Trophoblast cell (in vitro differentiated cells and primary cell): Measurements from ENCODE around the gene RAB24.

Experiments used
- DNase-seq, 2 donors: peaks; one replicate each; pipeline ENCODE4 v3.0.0-alpha.2; 2016
- H2AFZ ChIP-seq: 2 replicates; pipeline ENCODE4 v1.6.1; 2013; ENCODE audit warnings: low read length, moderate library complexity, mild to moderate bottlenecking; ENCODE audit not compliant: insufficient read depth, poor library complexity
- H2AK5ac ChIP-seq: 2 replicates; pipeline ENCODE4 v1.6.1; 2013; ENCODE audit warnings: mild to moderate bottlenecking, low read length
- H2BK120ac ChIP-seq: 2 replicates; pipeline ENCODE4 v1.6.1; 2013; ENCODE audit warnings: low read length, mild to moderate bottlenecking, moderate library complexity; ENCODE audit not compliant: insufficient read depth, poor library complexity
- H2BK12ac ChIP-seq: 2 replicates; pipeline ENCODE4 v1.6.1; 2013; ENCODE audit warnings: mild to moderate bottlenecking, low read length, moderate library complexity
- H2BK5ac ChIP-seq: 2 replicates; pipeline ENCODE4 v1.6.1; 2013; ENCODE audit warnings: low read length, low read depth, moderate library complexity, mild to moderate bottlenecking; ENCODE audit not compliant: poor library complexity
- H3K14ac ChIP-seq: 2 replicates; pipeline ENCODE4 v1.6.1; 2013; ENCODE audit warnings: mild to moderate bottlenecking, low read length
- H3K18ac ChIP-seq: 2 replicates; pipeline ENCODE4 v1.6.1; 2013; ENCODE audit warnings: mild to moderate bottlenecking, low read length
- H3K23ac ChIP-seq: 2 replicates; pipeline ENCODE4 v1.6.1; 2013; ENCODE audit warnings: low read length
- H3K27ac ChIP-seq: 2 replicates; pipeline ENCODE4 v1.5.1; 2013; ENCODE audit warnings: low read depth, mild to moderate bottlenecking, inconsistent platforms, low read length, moderate library complexity
- H3K27me3 ChIP-seq: 2 replicates; pipeline ENCODE4 v1.6.1; 2013; ENCODE audit warnings: inconsistent platforms, mild to moderate bottlenecking, low read length, moderate library complexity; ENCODE audit not compliant: insufficient read depth
- H3K36me3 ChIP-seq, 2 experiments: 1 replicate in 1 of 2; 2 replicates in 1 of 2; pipeline ENCODE4 v1.6.1; 2013; ENCODE audit warnings: low read length in 2 of 2, mild to moderate bottlenecking in 2 of 2, moderate library complexity in 1 of 2; ENCODE audit not compliant: insufficient read depth in 2 of 2, control insufficient read depth in 1 of 2
- H3K4ac ChIP-seq: 2 replicates; pipeline ENCODE4 v1.6.1; 2013; ENCODE audit warnings: low read depth, mild to moderate bottlenecking, low read length, moderate library complexity
- H3K4me1 ChIP-seq, 2 experiments: 1 replicate in 1 of 2; 2 replicates in 1 of 2; pipeline ENCODE4 v1.6.1; 2013; ENCODE audit warnings: low read length in 2 of 2, mild to moderate bottlenecking in 2 of 2, moderate library complexity in 1 of 2; ENCODE audit not compliant: insufficient read depth in 2 of 2, control insufficient read depth in 1 of 2
- H3K4me2 ChIP-seq: 2 replicates; pipeline ENCODE4 v1.6.1; 2013; ENCODE audit warnings: inconsistent platforms, mild to moderate bottlenecking, low read length, moderate library complexity
- H3K4me3 ChIP-seq: 2 replicates; pipeline ENCODE4 v1.5.1; 2013; ENCODE audit warnings: mild to moderate bottlenecking, low read depth, low read length, inconsistent platforms
- H3K79me1 ChIP-seq: one replicate; pipeline ENCODE4 v1.6.1; 2013; ENCODE audit warnings: low read length
- H3K79me2 ChIP-seq: 2 replicates; pipeline ENCODE4 v1.6.1; 2013; ENCODE audit warnings: low read length, mild to moderate bottlenecking; ENCODE audit not compliant: control insufficient read depth, insufficient read depth, poor library complexity
- H3K9ac ChIP-seq: 2 replicates; pipeline ENCODE4 v1.6.1; 2013; ENCODE audit warnings: mild to moderate bottlenecking, low read length
- H3K9me3 ChIP-seq: 2 replicates; pipeline ENCODE4 v1.6.1; 2013; ENCODE audit warnings: low read depth, mild to moderate bottlenecking, control low read depth, inconsistent platforms, low read length; ENCODE audit not compliant: insufficient read depth
- H4K12ac ChIP-seq: 2 replicates; pipeline ENCODE4 v1.6.1; 2013; ENCODE audit warnings: low read depth, mild to moderate bottlenecking, low read length, moderate library complexity
- H4K8ac ChIP-seq: 2 replicates; pipeline ENCODE4 v1.6.1; 2013; ENCODE audit warnings: low read depth, mild to moderate bottlenecking, low read length, moderate library complexity
- H4K91ac ChIP-seq: one replicate; pipeline ENCODE4 v1.6.1; 2013; ENCODE audit warnings: low read depth, mild to moderate bottlenecking, low read length, moderate library complexity
- WGBS: extraction: QIAGEN DNeasy Blood & Tissue Kit; methylation state at CpG from one replicate; pipeline ENCODE4 v1.1.7; 2013; ENCODE audit warnings: missing lambda C conversion rate; ENCODE audit not compliant: insufficient read length, insufficient coverage; ENCODE audit errors: extremely low coverage; 5-methylcytosine and 5-hydroxymethylcytosine counted together

Gene RAB24

GRCh38 chr5:177332896-177333260, 29.4 kb upstream of the RAB24 start:
- WGBS = no CpG with 5 or more reads among the region's 13 CpGs
- peaks cover 2% of the 10 kb centered on the region for H3K79me1 ChIP-seq
- no peak overlapping the region for H3K23ac ChIP-seq
- H2BK120ac ChIP-seq = no peak overlapping the region
- no peak for DNase-seq
- H2BK5ac ChIP-seq = no peak overlapping the region
- no peak overlapping the region for H3K27ac ChIP-seq
- no peak overlapping the region for H2AK5ac ChIP-seq
- H3K14ac ChIP-seq = no peak overlapping the region
- H4K8ac ChIP-seq = no peak overlapping the region
- no peak overlapping the region for H3K9ac ChIP-seq
- no peak overlapping the region for H4K91ac ChIP-seq
- H3K4ac ChIP-seq = peak overlapping the region; percentile 42
- H3K4me3 ChIP-seq = peak overlapping the region; percentile 25
- H3K36me3 ChIP-seq = peaks cover 77 to 84% of the 10 kb centered on the region in 2 experiments
- no peak overlapping the region for H3K4me2 ChIP-seq
- H2AFZ ChIP-seq = no peak overlapping the region
- no peaks in the 10 kb centered on the region for H3K79me2 ChIP-seq
- H4K12ac ChIP-seq = peak overlapping the region; percentile 37
- peaks cover 0 to 1% of the 10 kb centered on the region in 2 experiments for H3K4me1 ChIP-seq
- no peak overlapping the region for H2BK12ac ChIP-seq
- H3K27me3 ChIP-seq = no peaks in the 10 kb centered on the region
- no peaks in the 10 kb centered on the region for H3K9me3 ChIP-seq
- H3K18ac ChIP-seq = no peak overlapping the region

- Histone ChIP-seq H3K4ac (no peak overlapping the region), H2BK120ac (no peak overlapping the region), H3K4me2 (no peak overlapping the region), H2BK12ac (no peak overlapping the region), H4K91ac (no peak overlapping the region), H3K79me2 (no peaks in the 10 kb centered on the region), H2AK5ac (no peak overlapping the region), H3K14ac (no peak overlapping the region), H3K9me3 (no peaks in the 10 kb centered on the region), H2BK5ac (no peak overlapping the region), H4K12ac (no peak overlapping the region), H3K36me3 (peaks cover 71 to 78% of the 10 kb centered on the region in 2 experiments), H2AFZ (no peak overlapping the region), H3K23ac (no peak overlapping the region), H3K79me1 (peaks cover 5% of the 10 kb centered on the region), H3K4me3 (no peak overlapping the region), H4K8ac (no peak overlapping the region), H3K18ac (no peak overlapping the region), H3K4me1 (peaks cover 0 to 4% of the 10 kb centered on the region in 2 experiments), H3K27me3 (no peaks in the 10 kb centered on the region), H3K27ac (no peak overlapping the region), H3K9ac (no peak overlapping the region)
- WGBS = no CpG with 5 or more reads among the region's 35 CpGs
- DNase-seq = no peak
Measured at GRCh38 chr5:177332031-177332895, 28.7 kb upstream of the RAB24 start.

GRCh38 chr5:177330991-177331842, 27.7 kb upstream of the RAB24 start:
- Histone ChIP-seq H3K4ac (no peak overlapping the region), H3K4me3 (no peak overlapping the region), H4K12ac (no peak overlapping the region), H3K36me3 (peaks cover 61 to 68% of the 10 kb centered on the region in 2 experiments), H2BK5ac (no peak overlapping the region), H3K9me3 (no peaks in the 10 kb centered on the region), H4K8ac (no peak overlapping the region), H3K79me2 (no peaks in the 10 kb centered on the region), H3K27ac (no peak overlapping the region), H2BK120ac (no peak overlapping the region), H3K18ac (no peak overlapping the region), H3K27me3 (no peaks in the 10 kb centered on the region), H4K91ac (no peak overlapping the region), H2BK12ac (no peak overlapping the region), H3K4me1 (peaks cover 0 to 4% of the 10 kb centered on the region in 2 experiments), H3K79me1 (peaks cover 7% of the 10 kb centered on the region), H2AFZ (no peak overlapping the region), H3K23ac (no peak overlapping the region), H3K4me2 (no peak overlapping the region), H2AK5ac (no peak overlapping the region), H3K14ac (no peak overlapping the region), H3K9ac (no peak overlapping the region)
- no CpG with 5 or more reads among the region's 27 CpGs for WGBS
- DNase-seq = no peak

- no peaks in the 10 kb centered on the region for H3K79me2 ChIP-seq
- H3K18ac ChIP-seq = no peak overlapping the region
- H3K9ac ChIP-seq = no peak overlapping the region
- no CpG with 5 or more reads among the region's 6 CpGs for WGBS
- no peak overlapping the region for H2BK12ac ChIP-seq
- no peak overlapping the region for H3K4me3 ChIP-seq
- no peaks in the 10 kb centered on the region for H3K9me3 ChIP-seq
- H3K79me1 ChIP-seq = peaks cover 7% of the 10 kb centered on the region
- no peaks in the 10 kb centered on the region for H3K27me3 ChIP-seq
- no peak overlapping the region for H4K91ac ChIP-seq
- H3K36me3 ChIP-seq = peaks cover 47 to 54% of the 10 kb centered on the region in 2 experiments
- peaks cover 2 to 10% of the 10 kb centered on the region in 2 experiments for H3K4me1 ChIP-seq
- no peak overlapping the region for H3K27ac ChIP-seq
- no peak overlapping the region for H2AFZ ChIP-seq
- H4K12ac ChIP-seq = no peak overlapping the region
- no peak overlapping the region for H2BK120ac ChIP-seq
- no peak overlapping the region for H4K8ac ChIP-seq
- no peak overlapping the region for H2AK5ac ChIP-seq
- H3K23ac ChIP-seq = no peak overlapping the region
- H3K14ac ChIP-seq = no peak overlapping the region
- H3K4me2 ChIP-seq = no peak overlapping the region
- DNase-seq = no peak
- no peak overlapping the region for H3K4ac ChIP-seq
- no peak overlapping the region for H2BK5ac ChIP-seq
Measured at GRCh38 chr5:177329883-177330282, 26.4 kb upstream of the RAB24 start.
